Lung microvascular endothelial cell (primary cell): Measurements from ENCODE around the gene HNRNPH3. TPM values are rescaled to one million over a fixed set of nuclear protein-coding genes. Genes with fewer than 3 reads are reported as not detected.

ENCODE experiments used
- DNase-seq, 2 donors: peaks; one replicate each; pipeline versions ENCODE4 v3.0.0 to v3.0.0-alpha.2; 2010; ENCODE audit warnings: low read depth in 2 of 2
- total RNA-seq: library from RNA; depleted of rRNA; stranded (reverse); fragments of >200 nt; gene quantifications from 2 replicates; pipeline ENCODE4 v1.2.1, GENCODE V29; 2014

Gene HNRNPH3
- total RNA-seq, 1 donor from 2014 or later: 16.9 TPM

GRCh38 chr10:68385740-68386139 is 53.9 kb downstream of the HNRNPH3 start:
- no peak for DNase-seq

Other genes with a start within 250 kb of the HNRNPH3 start
- not detected in 2 replicates for gene MYPN, start 222.6 kb upstream of the HNRNPH3 start, total RNA-seq
- gene ATOH7, start 100.0 kb upstream of the HNRNPH3 start, total RNA-seq: not detected in 2 replicates
- gene PBLD, start 864 bp downstream of the HNRNPH3 start, total RNA-seq: 3.2 and 3.5 TPM in 2 replicates
- 14.4 and 17.3 TPM in 2 replicates for gene RUFY2, start 75.2 kb downstream of the HNRNPH3 start, total RNA-seq
- gene DNA2, start 139.9 kb downstream of the HNRNPH3 start, total RNA-seq: 4.6 and 5.4 TPM in 2 replicates
- 5.2 and 9.1 TPM in 2 replicates for gene SLC25A16, start 195.5 kb downstream of the HNRNPH3 start, total RNA-seq
- gene TET1, start 228.3 kb downstream of the HNRNPH3 start, total RNA-seq: 0.22 and 0.60 TPM in 2 replicates